Panc1 (cell line): Measurements from ENCODE around the gene PTK7. TPM values are rescaled to one million over a fixed set of nuclear protein-coding genes. Genes with fewer than 3 reads are reported as not detected.

Experiments used
- ATAC-seq: fragments of 200-7000 bp; cut with Tn5 transposase; 2 replicates; pipeline ENCODE4 v1.9.1; 2020; ENCODE audit warnings: mild to moderate bottlenecking, moderate library complexity
- BruUV-seq: library from RNA; stranded (reverse); fragments of 400-500 nt; replicated peaks from 2 replicates; lab custom pipeline; 2021; lab: Mats Ljungman, UMichigan
- CTCF ChIA-PET: fragments of 300-600 bp; sonication (Branson Sonifier 250); formaldehyde crosslinking; loops from one replicate; lab custom pipeline; 2022; ENCODE audit warnings: antibody characterized with exemption; lab: Charles Lee
- POLR2A ChIA-PET: fragments of 300-600 bp; sonication (Branson Sonifier 250); formaldehyde crosslinking; loops from one replicate; lab custom pipeline; 2022; ENCODE audit warnings: antibody characterized with exemption; lab: Charles Lee
- DNase-seq: peaks from one replicate; pipeline ENCODE4 v3.0.0-alpha.2; 2010; ENCODE audit warnings: low read depth, low spot score
- H3K27ac ChIP-seq: 2 replicates; pipeline ENCODE4 v1.5.1; 2011; ENCODE audit warnings: mild to moderate bottlenecking, low read length, inconsistent platforms
- H3K27me3 ChIP-seq: fragments of 200-500 bp; sonication (Bioruptor generic); 2 replicates; pipeline ENCODE4 v1.6.0; 2014; ENCODE audit warnings: low read length, inconsistent platforms; ENCODE audit not compliant: control insufficient read depth, insufficient read depth
- H3K36me3 ChIP-seq: fragments of 200-500 bp; sonication (Bioruptor generic); 2 replicates; pipeline ENCODE4 v1.5.1; 2014; ENCODE audit warnings: inconsistent platforms, mild to moderate bottlenecking, low read length, moderate library complexity; ENCODE audit not compliant: control insufficient read depth, insufficient read depth
- H3K4me1 ChIP-seq: 2 replicates; pipeline ENCODE4 v1.5.1; 2011; ENCODE audit warnings: inconsistent platforms, mild to moderate bottlenecking, low read length, moderate library complexity; ENCODE audit not compliant: control insufficient read depth, insufficient read depth
- H3K4me3 ChIP-seq, 2 experiments: 2 replicates each; pipeline ENCODE4 v1.5.1; 2011 to 2012; ENCODE audit warnings: low read depth in 2 of 2, low read length in 2 of 2, mild to moderate bottlenecking in 2 of 2, inconsistent platforms in 1 of 2, moderate library complexity in 1 of 2
- H3K9me3 ChIP-seq: fragments of 200-500 bp; sonication (Bioruptor generic); 2 replicates; pipeline ENCODE4 v1.5.1; 2014; ENCODE audit warnings: low read depth, mild to moderate bottlenecking, inconsistent platforms, low read length, moderate library complexity; ENCODE audit not compliant: control insufficient read depth, insufficient read depth
- POLR2AphosphoS5 ChIP-seq: IDR thresholded peaks from 2 replicates; pipeline ENCODE4 v1.6.1; 2012; ENCODE audit warnings: mild to moderate bottlenecking, low read depth, low read length, moderate library complexity
- REST ChIP-seq, 2 experiments: IDR thresholded peaks; 2 replicates each; pipeline ENCODE4 v1.6.1; 2011 to 2012; ENCODE audit warnings: low read depth in 2 of 2, control low read depth in 1 of 2, low read length in 1 of 2, mild to moderate bottlenecking in 1 of 2, moderate library complexity in 1 of 2; ENCODE audit not compliant: insufficient read depth in 1 of 2
- SIN3A ChIP-seq: IDR thresholded peaks from 2 replicates; pipeline ENCODE4 v1.6.1; 2012; ENCODE audit warnings: low read depth, mild to moderate bottlenecking, low read length, moderate library complexity, borderline replicate concordance; ENCODE audit not compliant: insufficient read depth
- TCF7L2 ChIP-seq: IDR thresholded peaks from 2 replicates; pipeline ENCODE4 v1.6.1; 2011; ENCODE audit warnings: mild to moderate bottlenecking, low read depth, low read length, inconsistent platforms
- in situ Hi-C: cut with HindIII; loops from 2 replicates; pipeline ENCODE4 v1.10.0; 2016; ENCODE audit warnings: low sequenced_read_pairs, low pct_unique_long_range_greater_than_20kb
- intact Hi-C: fragments of 100-400 bp; cut with micrococcal nuclease; formaldehyde crosslinking; loops from one replicate; pipeline ENCODE4 v1.10.0; 2022; ENCODE audit not compliant: unreplicated experiment
- total RNA-seq: library from RNA; stranded (reverse); gene quantifications from one replicate; pipeline ENCODE4 v1.2.1, GENCODE V29; 2021; ENCODE audit not compliant: unreplicated experiment
- TF ChIP-seq, protein P1 (sequence below): fragments of 450-650 bp; IDR thresholded peaks from 2 replicates; pipeline ENCODE4 v1.5.1; 2017; ENCODE audit warnings: mild to moderate bottlenecking

The PTK7 gene
- total RNA-seq, 1 experiment from 2014 or later = 240 TPM

- no TSS peak for BruUV-seq
- Histone ChIP-seq H3K9me3 (no peaks in the 10 kb centered on the region), H3K36me3 (peaks cover 13% of the 10 kb centered on the region), H3K27me3 (no peaks in the 10 kb centered on the region), H3K27ac (no peak overlapping the region), H3K4me3 (no peak overlapping the region), H3K4me1 (peaks cover 24% of the 10 kb centered on the region)
- ATAC-seq (no peak), DNase-seq (no peak)
- POLR2A ChIA-PET = no interaction called here
- CTCF ChIA-PET = interaction anchor here (0.6 kb wide), 1 partner anchor 120 kb away, joined by 7 read pairs; no protein-coding TSS in a partner anchor
- in situ Hi-C loops = no loop called here
- TF ChIP-seq TCF7L2 (no peak), POLR2AphosphoS5 (no peak), SIN3A (no peak), REST (IDR thresholded peaks at IDR 0.05; ENCODE audit: insufficient read depth in 1 of 2, low read depth in 2 of 2, low read length in 1 of 2) (no peak)
- TF ChIP-seq, protein P1, sequence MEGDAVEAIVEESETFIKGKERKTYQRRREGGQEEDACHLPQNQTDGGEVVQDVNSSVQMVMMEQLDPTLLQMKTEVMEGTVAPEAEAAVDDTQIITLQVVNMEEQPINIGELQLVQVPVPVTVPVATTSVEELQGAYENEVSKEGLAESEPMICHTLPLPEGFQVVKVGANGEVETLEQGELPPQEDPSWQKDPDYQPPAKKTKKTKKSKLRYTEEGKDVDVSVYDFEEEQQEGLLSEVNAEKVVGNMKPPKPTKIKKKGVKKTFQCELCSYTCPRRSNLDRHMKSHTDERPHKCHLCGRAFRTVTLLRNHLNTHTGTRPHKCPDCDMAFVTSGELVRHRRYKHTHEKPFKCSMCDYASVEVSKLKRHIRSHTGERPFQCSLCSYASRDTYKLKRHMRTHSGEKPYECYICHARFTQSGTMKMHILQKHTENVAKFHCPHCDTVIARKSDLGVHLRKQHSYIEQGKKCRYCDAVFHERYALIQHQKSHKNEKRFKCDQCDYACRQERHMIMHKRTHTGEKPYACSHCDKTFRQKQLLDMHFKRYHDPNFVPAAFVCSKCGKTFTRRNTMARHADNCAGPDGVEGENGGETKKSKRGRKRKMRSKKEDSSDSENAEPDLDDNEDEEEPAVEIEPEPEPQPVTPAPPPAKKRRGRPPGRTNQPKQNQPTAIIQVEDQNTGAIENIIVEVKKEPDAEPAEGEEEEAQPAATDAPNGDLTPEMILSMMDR = no peak
- intact Hi-C loops = no loop called here
Measured at GRCh38 chr6:43180058-43180457, 103.9 kb downstream of the PTK7 start.

DNA sequence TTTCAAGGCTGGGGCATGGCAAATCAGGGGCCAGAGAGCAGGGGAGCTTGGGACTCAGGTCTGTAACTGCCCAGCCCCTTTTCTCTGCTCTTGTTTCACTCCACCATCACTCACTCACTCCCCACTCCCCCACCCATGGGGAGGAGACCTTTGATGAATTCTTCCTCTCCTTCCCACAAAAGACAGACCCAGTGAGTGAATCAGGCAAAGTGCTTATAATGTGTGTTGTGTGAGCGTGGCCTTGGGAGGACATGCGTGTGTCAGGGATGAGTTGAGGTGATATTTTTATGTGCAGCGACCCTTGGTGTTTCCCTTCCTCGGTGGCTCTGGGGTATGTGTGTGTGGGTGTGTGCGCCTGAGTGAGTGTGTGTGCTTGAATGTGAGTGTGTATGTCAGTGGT, 104.9 kb downstream of the PTK7 start:
- no peak for ATAC-seq
- H3K27ac ChIP-seq = peak overlapping the region; percentile 96
- BruUV-seq = no TSS peak
- in situ Hi-C loops = no loop called here
- H3K27me3 ChIP-seq = no peaks in the 10 kb centered on the region
- DNase-seq = no peak
- TF ChIP-seq POLR2AphosphoS5 (no peak), REST (IDR thresholded peaks at IDR 0.05; ENCODE audit: insufficient read depth in 1 of 2, low read depth in 2 of 2, low read length in 1 of 2) (no peak), SIN3A (no peak), TCF7L2 (no peak)
- TF ChIP-seq, protein P1 = no peak
- no peaks in the 10 kb centered on the region for H3K9me3 ChIP-seq
- intact Hi-C loops = no loop called here
- POLR2A ChIA-PET = interaction anchor here (0.6 kb wide), 1 partner anchor 10 kb away, joined by 14 read pairs; no protein-coding TSS in a partner anchor
- peaks cover 7% of the 10 kb centered on the region for H3K36me3 ChIP-seq
- CTCF ChIA-PET = no interaction called here
- H3K4me3 ChIP-seq = no peak overlapping the region
- H3K4me1 ChIP-seq = peaks cover 21% of the 10 kb centered on the region
